Measurements from ENCODE around the gene FBXO39. TPM values are rescaled to one million over a fixed set of nuclear protein-coding genes. Genes with fewer than 3 reads are reported as not detected.
"Not testable (repeated sequence)": the region's sequence is repeated elsewhere in the genome, so short reads cannot be mapped to it uniquely, and the experiment has no call there.

The FBXO39 gene
- total RNA-seq, 1 experiment from 2014 or later = not detected

- not testable (repeated sequence) for H3K9ac ChIP-seq (ENCODE audit: low read length); H3K4me2 ChIP-seq (ENCODE audit: low read depth, low read length, poor library complexity, severe bottlenecking); H3K9me3 ChIP-seq (ENCODE audit: low read length); H4K20me1 ChIP-seq (ENCODE audit: insufficient read depth, low read depth, low read length); DNase-seq; H3K4me1 ChIP-seq (ENCODE audit: low read length); H3K27ac ChIP-seq (ENCODE audit: low read length); H3K4me3 ChIP-seq (ENCODE audit: low read length); H2AFZ ChIP-seq (ENCODE audit: low read length); H3K36me3 ChIP-seq (ENCODE audit: insufficient read depth, low read length); H3K79me2 ChIP-seq (ENCODE audit: low read length); H3K27me3 ChIP-seq (ENCODE audit: low read length); H3K9me2 ChIP-seq (replicated peaks; ENCODE audit: insufficient read depth, low read length)
These were observed 40.4 kb downstream of the FBXO39 start for GRCh38 chr17:6816368-6816767.

DNA sequence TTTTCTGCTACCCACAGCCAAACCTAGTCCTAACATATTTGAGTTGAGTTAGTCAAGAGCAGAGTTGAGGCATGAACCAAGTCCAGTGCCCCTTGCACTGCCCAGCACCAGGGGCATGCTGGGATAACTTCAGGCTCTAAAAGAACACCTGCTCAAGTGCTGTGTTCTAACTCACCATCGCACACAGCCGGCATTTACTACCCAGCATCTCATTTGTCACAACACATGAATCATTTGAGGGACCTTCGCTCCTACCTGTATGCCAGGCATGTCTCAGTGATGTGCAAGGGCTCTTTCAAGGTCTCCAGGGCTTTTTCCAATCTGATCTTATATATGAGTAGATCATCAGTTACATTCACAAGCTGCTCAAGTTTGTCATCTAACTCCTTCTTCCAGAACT, 42.9 kb downstream of the FBXO39 start:
- H3K36me3 ChIP-seq (ENCODE audit: insufficient read depth, low read length) = no peaks in the 10 kb centered on the region
- no peak overlapping the region for H3K4me3 ChIP-seq (ENCODE audit: low read length)
- no peaks in the 10 kb centered on the region for H3K27me3 ChIP-seq (ENCODE audit: low read length)
- no peak for DNase-seq
- no peaks in the 10 kb centered on the region for H3K79me2 ChIP-seq (ENCODE audit: low read length)
- no peak overlapping the region for H3K4me2 ChIP-seq (ENCODE audit: low read depth, low read length, poor library complexity, severe bottlenecking)
- H3K9me3 ChIP-seq (ENCODE audit: low read length) = no peaks in the 10 kb centered on the region
- H3K27ac ChIP-seq (ENCODE audit: low read length) = no peak overlapping the region
- no peaks in the 10 kb centered on the region for H4K20me1 ChIP-seq (ENCODE audit: insufficient read depth, low read depth, low read length)
- H3K4me1 ChIP-seq (ENCODE audit: low read length) = no peaks in the 10 kb centered on the region
- H3K9me2 ChIP-seq (replicated peaks; ENCODE audit: insufficient read depth, low read length) = no peaks in the 10 kb centered on the region
- H2AFZ ChIP-seq (ENCODE audit: low read length) = no peak overlapping the region
- no peak overlapping the region for H3K9ac ChIP-seq (ENCODE audit: low read length)

DNA sequence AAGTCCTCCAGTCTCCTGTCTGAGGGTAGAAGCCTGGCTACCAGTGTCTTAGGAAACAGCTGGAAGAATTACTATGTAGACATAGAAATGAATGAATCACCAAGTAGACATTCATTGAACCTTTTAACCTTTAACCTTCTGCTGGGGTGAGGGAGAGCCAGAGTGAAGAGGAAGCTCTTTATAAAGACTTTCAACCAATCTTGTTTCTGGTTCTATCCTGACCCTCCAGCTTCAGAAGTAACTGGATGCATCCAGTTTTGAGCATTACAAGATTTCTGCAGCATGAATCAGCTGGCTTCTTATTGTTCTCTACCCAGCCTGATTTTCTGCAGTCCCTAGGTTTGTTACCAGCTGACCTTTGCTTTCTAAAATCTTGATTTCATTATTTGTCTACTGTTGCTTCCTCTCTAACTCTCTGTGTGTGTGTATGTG, 47.0 kb downstream of the FBXO39 start:
- no peak overlapping the region for H3K4me2 ChIP-seq (ENCODE audit: low read depth, low read length, poor library complexity, severe bottlenecking)
- no peaks in the 10 kb centered on the region for H3K79me2 ChIP-seq (ENCODE audit: low read length)
- H3K9ac ChIP-seq (ENCODE audit: low read length) = no peak overlapping the region
- no peaks in the 10 kb centered on the region for H4K20me1 ChIP-seq (ENCODE audit: insufficient read depth, low read depth, low read length)
- no peak overlapping the region for H3K4me3 ChIP-seq (ENCODE audit: low read length)
- H3K4me1 ChIP-seq (ENCODE audit: low read length) = no peaks in the 10 kb centered on the region
- no peaks in the 10 kb centered on the region for H3K27me3 ChIP-seq (ENCODE audit: low read length)
- no peak for DNase-seq
- H3K27ac ChIP-seq (ENCODE audit: low read length) = no peak overlapping the region
- H2AFZ ChIP-seq (ENCODE audit: low read length) = no peak overlapping the region
- no peaks in the 10 kb centered on the region for H3K9me2 ChIP-seq (replicated peaks; ENCODE audit: insufficient read depth, low read length)
- no peaks in the 10 kb centered on the region for H3K9me3 ChIP-seq (ENCODE audit: low read length)
- no peaks in the 10 kb centered on the region for H3K36me3 ChIP-seq (ENCODE audit: insufficient read depth, low read length)

DNA sequence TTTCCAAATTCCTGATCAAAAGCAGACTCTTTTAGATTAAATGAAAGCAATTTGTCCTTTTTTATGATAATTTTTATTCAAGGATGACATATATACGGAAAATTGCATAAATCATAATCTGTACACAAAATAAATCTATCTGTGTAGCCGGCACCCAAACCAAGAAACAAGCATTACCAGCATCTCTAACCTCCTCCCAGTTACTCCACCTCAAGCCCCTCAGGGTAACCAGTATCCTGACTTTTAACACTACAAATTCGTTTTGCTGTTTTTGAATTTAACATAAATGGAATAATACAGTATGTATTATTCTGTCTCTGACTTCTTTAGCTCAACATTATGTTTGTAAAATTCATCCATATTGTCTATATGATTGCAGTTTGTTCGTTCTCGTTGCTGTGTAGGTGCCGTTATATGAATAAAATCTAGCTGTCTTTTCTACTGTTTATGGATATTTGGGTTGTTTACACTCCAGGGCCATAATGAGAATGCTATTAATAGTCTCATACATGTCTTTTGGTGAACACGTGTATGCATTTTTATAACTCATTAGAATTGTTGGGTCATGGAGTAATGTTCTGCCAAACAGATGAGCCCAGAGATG, 54.5 kb downstream of the FBXO39 start:
- no peak for DNase-seq
- H3K27me3 ChIP-seq (ENCODE audit: low read length) = no peaks in the 10 kb centered on the region
- no peak overlapping the region for H3K4me2 ChIP-seq (ENCODE audit: low read depth, low read length, poor library complexity, severe bottlenecking)
- no peaks in the 10 kb centered on the region for H3K9me3 ChIP-seq (ENCODE audit: low read length)
- H3K4me1 ChIP-seq (ENCODE audit: low read length) = no peaks in the 10 kb centered on the region
- H3K9me2 ChIP-seq (replicated peaks; ENCODE audit: insufficient read depth, low read length) = no peaks in the 10 kb centered on the region
- H3K27ac ChIP-seq (ENCODE audit: low read length) = no peak overlapping the region
- H3K4me3 ChIP-seq (ENCODE audit: low read length) = no peak overlapping the region
- no peak overlapping the region for H3K9ac ChIP-seq (ENCODE audit: low read length)
- H3K79me2 ChIP-seq (ENCODE audit: low read length) = no peaks in the 10 kb centered on the region
- H2AFZ ChIP-seq (ENCODE audit: low read length) = no peak overlapping the region
- no peaks in the 10 kb centered on the region for H3K36me3 ChIP-seq (ENCODE audit: insufficient read depth, low read length)
- no peaks in the 10 kb centered on the region for H4K20me1 ChIP-seq (ENCODE audit: insufficient read depth, low read depth, low read length)

GRCh38 chr17:6831661-6832263, 55.7 kb downstream of the FBXO39 start, which contains the start of gene TEKT1:
Gene TEKT1 (minus strand): TSS chr17:6831729. CDS start chr17:6830376, 1,353 bp downstream.
- Histone ChIP-seq H3K27me3 (ENCODE audit: low read length) (no peaks in the 10 kb centered on the region), H3K4me3 (ENCODE audit: low read length) (no peak within 1 kb of the TSS)

More at GRCh38 chr17:6831661-6832263, 55.7 kb downstream of the FBXO39 start, which contains the start of gene TEKT1:
- Histone ChIP-seq H3K27ac (ENCODE audit: low read length) (no peak within 1 kb of the TSS), H3K4me1 (ENCODE audit: low read length) (no peaks in the 10 kb centered on the region), H3K9ac (ENCODE audit: low read length) (no peak within 1 kb of the TSS), H3K79me2 (ENCODE audit: low read length) (no peaks in the 10 kb centered on the region), H3K4me2 (ENCODE audit: low read depth, low read length, poor library complexity, severe bottlenecking) (no peak within 1 kb of the TSS), H4K20me1 (ENCODE audit: insufficient read depth, low read depth, low read length) (no peaks in the 10 kb centered on the region), H2AFZ (ENCODE audit: low read length) (no peak within 1 kb of the TSS), H3K36me3 (ENCODE audit: insufficient read depth, low read length) (no peaks in the 10 kb centered on the region), H3K9me3 (ENCODE audit: low read length) (no peaks in the 10 kb centered on the region), H3K9me2 (replicated peaks; ENCODE audit: insufficient read depth, low read length) (no peaks in the 10 kb centered on the region)
- DNase-seq = no peak

Small RNAs within 50 kb of the gene (small RNA-seq; reads per million reads assigned to genes)
- gene AC004706.2 = not detected

Other genes starting within 250 kb of the FBXO39 start
- 0.04 and 0.43 TPM in 2 replicates for gene PITPNM3, start 219.7 kb upstream of the FBXO39 start, total RNA-seq (2014; rRNA removed; shearing (Covaris generic); ENCODE audit: low replicate concordance)
- gene KIAA0753, start 135.5 kb upstream of the FBXO39 start, total RNA-seq (2014; rRNA removed; shearing (Covaris generic); ENCODE audit: low replicate concordance) = 13.7 and 30.5 TPM in 2 replicates
- gene TXNDC17, start 135.2 kb upstream of the FBXO39 start, total RNA-seq (2014; rRNA removed; shearing (Covaris generic); ENCODE audit: low replicate concordance) = 75.4 and 83.2 TPM in 2 replicates
- gene MED31, start 124.6 kb upstream of the FBXO39 start, total RNA-seq (2014; rRNA removed; shearing (Covaris generic); ENCODE audit: low replicate concordance) = 11.0 and 45.3 TPM in 2 replicates
- 0.18 TPM in 1 of 2 replicates, not detected in the other for gene C17orf100, start 124.5 kb upstream of the FBXO39 start, total RNA-seq (2014; rRNA removed; shearing (Covaris generic); ENCODE audit: low replicate concordance)
- gene SLC13A5, start 62.8 kb upstream of the FBXO39 start, total RNA-seq (2014; rRNA removed; shearing (Covaris generic); ENCODE audit: low replicate concordance) = not detected in 2 replicates
- gene XAF1, start 20.2 kb upstream of the FBXO39 start, total RNA-seq (2014; rRNA removed; shearing (Covaris generic); ENCODE audit: low replicate concordance) = 4.7 and 8.3 TPM in 2 replicates
- not detected in 2 replicates for gene TEKT1, start 55.5 kb downstream of the FBXO39 start, total RNA-seq (2014; rRNA removed; shearing (Covaris generic); ENCODE audit: low replicate concordance)
- not detected in 2 replicates for gene ALOX12, start 219.8 kb downstream of the FBXO39 start, total RNA-seq (2014; rRNA removed; shearing (Covaris generic); ENCODE audit: low replicate concordance)
- gene RNASEK, start 236.4 kb downstream of the FBXO39 start, total RNA-seq (2014; rRNA removed; shearing (Covaris generic); ENCODE audit: low replicate concordance) = 107 and 310 TPM in 2 replicates
- gene BCL6B, start 246.8 kb downstream of the FBXO39 start, total RNA-seq (2014; rRNA removed; shearing (Covaris generic); ENCODE audit: low replicate concordance) = not detected in 2 replicates

All from Karpas-422 (cell line).